OCI-LY1 (cell line): ENCODE results near the gene DCAKD.

Experiments
- CTCF ChIP-seq: fragments of 200-600 bp; sonication (generic), shearing (Covaris generic); IDR thresholded peaks from 2 replicates; pipeline ENCODE4 v1.5.1; 2017; ENCODE audit warnings: mild to moderate bottlenecking, antibody characterized with exemption, low read length, moderate library complexity, mixed read lengths
- EZH2 ChIP-seq: fragments of 200-600 bp; sonication (generic), shearing (Covaris generic); IDR thresholded peaks from 2 replicates; pipeline ENCODE4 v1.8.0; 2017; ENCODE audit warnings: borderline replicate concordance, mixed run types, mild to moderate bottlenecking, antibody characterized with exemption, low read length, moderate library complexity, mixed read lengths

- TF ChIP-seq CTCF (no peak), EZH2 (no peak)
Measured at GRCh38 chr17:45029096-45029495, 22.3 kb downstream of the DCAKD start.
